GM18511 (cell line): Measurements from ENCODE around the gene AP4B1.
A peak's percentile ranks its signal among the peaks of the same experiment; 100 is the strongest.
"Not testable (repeated sequence)": the region's sequence is repeated elsewhere in the genome, so short reads cannot be mapped to it uniquely, and the experiment has no call there.

Source experiments
- ATAC-seq: cut with Tn5 transposase; IDR thresholded peaks from one replicate; pipeline ENCODE4 v1.9.1; 2021; ENCODE audit warnings: mild to moderate bottlenecking, moderate library complexity; ENCODE audit not compliant: unreplicated experiment

Gene AP4B1

GRCh38 chr1:113904674-113905434, at the start of gene AP4B1, which contains the start of gene DCLRE1B:
Gene AP4B1 (minus strand): TSS chr1:113904799. CDS start chr1:113904717, 82 bp downstream.
Gene DCLRE1B (plus strand): TSS chr1:113905326. CDS start chr1:113905587, 261 bp downstream.
- peak; percentile 92 for ATAC-seq

GRCh38 chr1:113951719-113952118, 47.1 kb upstream of the AP4B1 start:
- ATAC-seq: no peak

- ATAC-seq: no peak
Measured at GRCh38 chr1:113950908-113951307, 46.3 kb upstream of the AP4B1 start.

GRCh38 chr1:113949007-113949406, 44.4 kb upstream of the AP4B1 start:
- ATAC-seq: no peak

DNA sequence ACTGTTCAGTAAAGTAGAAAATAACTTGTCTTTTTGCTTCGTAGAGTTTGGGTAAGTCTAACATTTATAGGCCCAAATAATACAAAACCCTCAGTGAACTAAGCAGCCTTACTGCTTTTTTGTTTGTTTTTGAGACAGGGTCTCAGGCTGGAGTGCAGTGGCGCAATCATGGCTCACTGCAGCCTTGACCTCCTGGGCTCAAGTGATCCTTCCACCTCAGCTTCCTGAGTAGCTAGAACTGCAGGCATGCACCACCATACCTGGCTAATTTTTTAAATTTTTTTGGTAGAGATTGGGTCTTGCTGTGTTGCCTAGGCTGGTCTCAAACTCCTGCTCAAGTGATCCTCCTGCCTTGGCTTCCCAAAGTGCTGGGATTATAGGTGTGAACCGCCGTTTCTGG, 43.6 kb upstream of the AP4B1 start:
- ATAC-seq: not testable (repeated sequence)

- ATAC-seq: no peak
Measured at GRCh38 chr1:113947388-113948107, 42.9 kb upstream of the AP4B1 start.

DNA sequence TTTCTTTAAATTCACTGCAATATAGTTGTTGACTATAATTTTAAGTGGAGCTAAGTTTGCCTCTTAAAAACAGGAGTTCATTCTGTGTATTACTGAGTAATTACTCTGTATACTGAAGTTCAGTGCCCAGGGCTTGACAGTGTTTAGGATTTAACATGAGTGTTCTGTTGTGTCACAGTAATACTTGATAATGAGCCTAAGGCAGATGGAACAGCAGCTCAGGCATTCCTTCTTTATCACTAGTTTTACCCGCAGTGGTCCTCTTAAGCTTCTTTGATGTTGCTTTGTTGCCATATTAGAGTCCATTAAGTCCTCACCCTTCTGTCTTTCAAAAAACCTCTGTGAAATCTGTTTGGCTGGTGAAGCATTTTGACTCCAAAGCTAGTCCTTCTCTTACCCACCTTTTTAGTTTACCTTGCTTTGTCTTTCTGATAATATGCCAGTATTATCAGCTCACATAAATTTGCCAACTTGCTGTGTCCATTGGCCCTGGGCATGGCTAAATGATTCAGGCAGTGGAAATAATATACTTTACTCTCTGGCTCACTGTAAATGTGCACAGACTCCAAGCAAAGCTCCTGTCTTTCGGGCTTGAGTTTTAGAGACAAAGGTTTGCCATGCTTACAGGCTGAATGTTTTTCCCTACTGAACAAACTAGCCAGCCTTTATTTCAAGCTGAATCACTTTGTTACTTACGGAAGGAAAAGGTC, 42.2 kb upstream of the AP4B1 start:
- ATAC-seq: no peak

GRCh38 chr1:113946112-113946511, 41.5 kb upstream of the AP4B1 start:
- no peak for ATAC-seq

DNA sequence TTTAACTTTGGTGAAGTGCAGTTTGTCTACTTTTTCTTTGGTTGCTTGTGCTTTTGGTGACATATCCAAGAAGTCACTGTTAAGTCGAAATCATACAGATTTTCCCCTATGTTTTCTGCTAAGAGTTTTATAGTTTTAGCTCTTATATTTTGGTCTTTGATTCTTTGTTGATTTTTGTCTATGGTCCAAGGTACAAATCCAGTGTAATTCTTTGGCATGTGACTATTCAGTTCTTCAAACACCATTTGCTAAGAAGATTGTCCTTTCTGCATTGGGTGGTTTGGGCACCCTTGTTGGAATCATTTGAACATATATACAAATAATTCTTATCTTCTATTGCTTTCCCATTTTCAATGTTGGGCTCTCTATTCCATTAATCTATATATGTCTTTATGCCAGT, 40.7 kb upstream of the AP4B1 start:
- ATAC-seq: no peak

DNA sequence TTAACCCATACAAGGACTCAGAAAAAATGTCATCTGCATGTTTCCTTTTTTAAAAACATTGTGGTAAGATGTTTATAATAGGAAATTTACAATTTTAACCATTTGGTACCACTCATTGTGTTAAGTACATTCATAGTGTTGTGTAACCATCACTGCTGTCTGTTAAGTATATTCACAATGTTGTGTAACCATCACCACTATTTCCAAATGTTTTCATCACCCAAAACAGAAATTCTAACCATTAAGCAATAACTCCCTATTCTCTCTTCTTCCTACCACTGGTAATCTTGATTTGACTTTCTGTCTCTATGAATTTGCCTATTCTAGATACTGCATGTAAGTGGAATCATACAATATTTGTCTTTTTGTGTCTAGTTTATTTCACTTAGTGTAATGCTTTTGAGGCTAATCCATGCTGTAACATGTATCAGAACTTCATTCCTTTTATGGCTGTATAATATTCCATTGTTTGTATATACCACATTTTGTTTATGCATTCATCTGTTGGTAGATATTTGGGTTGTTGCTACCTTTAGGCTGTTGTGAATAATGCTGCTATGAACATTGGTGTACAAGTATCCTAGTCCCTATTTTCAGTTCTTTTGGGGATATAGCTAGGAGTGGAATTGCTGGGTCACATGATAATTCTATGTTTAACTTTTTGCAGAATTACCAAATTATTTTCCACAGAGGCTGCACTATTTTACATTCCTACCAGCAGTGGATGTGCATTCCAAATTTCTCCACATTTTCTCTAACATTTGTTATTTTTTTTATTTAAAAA, 38.6 kb upstream of the AP4B1 start:
- ATAC-seq: no peak

- no peak for ATAC-seq
Measured at GRCh38 chr1:113942527-113942926, 37.9 kb upstream of the AP4B1 start.

GRCh38 chr1:113941245-113941559, 36.6 kb upstream of the AP4B1 start:
- no peak for ATAC-seq

DNA sequence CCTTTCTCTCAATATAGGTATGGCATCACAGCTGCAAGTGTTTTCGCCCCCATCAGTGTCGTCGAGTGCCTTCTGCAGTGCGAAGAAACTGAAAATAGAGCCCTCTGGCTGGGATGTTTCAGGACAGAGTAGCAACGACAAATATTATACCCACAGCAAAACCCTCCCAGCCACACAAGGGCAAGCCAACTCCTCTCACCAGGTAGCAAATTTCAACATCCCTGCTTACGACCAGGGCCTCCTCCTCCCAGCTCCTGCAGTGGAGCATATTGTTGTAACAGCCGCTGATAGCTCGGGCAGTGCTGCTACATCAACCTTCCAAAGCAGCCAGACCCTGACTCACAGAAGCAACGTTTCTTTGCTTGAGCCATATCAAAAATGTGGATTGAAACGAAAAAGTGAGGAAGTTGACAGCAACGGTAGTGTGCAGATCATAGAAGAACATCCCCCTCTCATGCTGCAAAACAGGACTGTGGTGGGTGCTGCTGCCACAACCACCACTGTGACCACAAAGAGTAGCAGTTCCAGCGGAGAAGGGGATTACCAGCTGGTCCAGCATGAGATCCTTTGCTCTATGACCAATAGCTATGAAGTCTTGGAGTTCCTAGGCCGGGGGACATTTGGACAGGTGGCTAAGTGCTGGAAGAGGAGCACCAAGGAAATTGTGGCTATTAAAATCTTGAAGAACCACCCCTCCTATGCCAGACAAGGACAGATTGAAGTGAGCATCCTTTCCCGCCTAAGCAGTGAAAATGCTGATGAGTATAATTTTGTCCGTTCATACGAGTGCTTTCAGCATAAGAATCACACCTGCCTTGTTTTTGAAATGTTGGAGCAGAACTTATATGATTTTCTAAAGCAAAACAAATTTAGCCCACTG, 36.0 kb upstream of the AP4B1 start:
- peak; percentile 74 for ATAC-seq

DNA sequence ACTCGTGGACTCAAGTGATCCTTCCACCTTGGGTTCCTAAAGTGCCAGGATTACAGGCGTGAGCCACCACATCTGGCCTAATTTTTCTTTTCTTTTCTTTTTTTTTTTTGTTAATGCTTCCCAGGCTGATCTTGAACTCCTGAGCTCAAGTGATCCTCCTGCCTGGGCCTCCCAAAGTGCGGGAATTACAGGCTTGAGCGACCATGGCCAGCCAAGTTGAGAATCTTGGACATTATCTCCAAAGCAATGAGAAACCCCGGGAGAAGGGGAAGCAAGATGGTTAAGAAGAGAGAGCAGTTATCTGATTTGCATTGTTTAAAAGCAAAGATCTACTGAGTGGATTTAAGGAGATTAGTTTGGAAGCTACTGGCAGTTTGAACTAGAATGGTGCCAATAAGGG, 33.6 kb upstream of the AP4B1 start:
- ATAC-seq: no peak

DNA sequence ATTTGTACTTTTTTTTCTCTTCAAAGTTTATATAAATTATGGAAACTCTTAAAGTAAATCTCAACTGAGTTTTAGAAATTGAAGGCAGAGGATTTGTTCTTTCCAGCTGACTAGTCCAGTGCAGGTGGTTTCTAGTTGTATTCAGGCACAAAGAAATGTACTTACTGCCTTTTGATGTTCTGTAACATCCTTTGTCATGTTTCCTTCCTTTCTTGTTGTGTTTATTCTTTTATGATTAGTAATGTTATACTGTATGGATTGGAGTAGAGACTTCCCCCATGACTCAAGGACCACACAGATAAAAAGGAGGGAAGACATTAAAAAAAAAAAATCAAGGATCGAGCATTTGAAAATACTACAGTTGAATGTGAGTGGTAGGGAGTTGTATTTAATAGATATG, 32.5 kb upstream of the AP4B1 start:
- no peak for ATAC-seq

DNA sequence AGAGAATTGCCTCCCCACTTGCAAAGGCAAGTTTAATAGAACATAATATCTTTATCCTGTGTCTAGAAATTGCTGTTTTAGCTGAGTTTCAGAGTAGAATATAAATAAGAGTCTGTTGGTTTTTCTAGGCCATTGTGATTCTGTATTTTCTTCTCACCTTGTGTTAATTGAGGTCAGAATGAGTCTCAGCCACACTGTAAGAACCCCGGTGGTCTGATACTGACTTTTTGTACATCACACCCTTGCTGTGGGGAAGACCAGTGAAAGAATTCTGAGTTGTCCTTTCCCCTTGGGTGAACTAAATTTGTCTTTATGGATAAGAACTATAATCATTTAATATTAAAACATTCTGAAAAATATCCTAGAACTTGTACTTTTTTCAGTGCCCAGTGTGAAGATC, 31.4 kb upstream of the AP4B1 start:
- ATAC-seq: no peak

- no peak for ATAC-seq
Measured at GRCh38 chr1:113935176-113935575, 30.6 kb upstream of the AP4B1 start.

DNA sequence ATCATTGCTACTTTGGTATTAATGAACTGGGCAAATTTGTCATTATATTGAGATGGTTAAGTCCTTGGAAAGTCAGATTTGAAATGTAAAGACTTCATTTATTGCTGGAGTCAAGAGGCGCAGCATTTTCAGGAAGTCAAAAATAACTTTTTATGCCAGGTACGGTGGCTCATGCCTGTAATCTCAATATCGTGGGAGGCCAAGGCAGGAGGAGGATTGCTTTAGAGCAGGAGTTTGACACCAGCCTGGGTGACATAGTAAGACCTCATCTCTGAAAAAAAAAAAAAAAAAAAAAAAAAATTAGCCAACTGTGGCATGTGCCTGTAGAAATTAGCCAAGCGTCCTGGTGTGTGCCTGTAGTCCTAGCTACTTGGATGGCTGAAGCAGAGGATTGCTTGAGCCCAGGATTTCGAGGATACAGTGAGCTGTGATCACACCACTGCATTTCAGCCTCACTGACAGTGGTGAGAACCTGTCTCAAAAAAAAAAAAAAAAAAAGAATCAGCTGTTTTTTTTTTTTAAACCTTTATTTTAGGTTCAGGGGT, 30.0 kb upstream of the AP4B1 start:
- no peak for ATAC-seq

- no peak for ATAC-seq
Measured at GRCh38 chr1:113934006-113934405, 29.4 kb upstream of the AP4B1 start.

DNA sequence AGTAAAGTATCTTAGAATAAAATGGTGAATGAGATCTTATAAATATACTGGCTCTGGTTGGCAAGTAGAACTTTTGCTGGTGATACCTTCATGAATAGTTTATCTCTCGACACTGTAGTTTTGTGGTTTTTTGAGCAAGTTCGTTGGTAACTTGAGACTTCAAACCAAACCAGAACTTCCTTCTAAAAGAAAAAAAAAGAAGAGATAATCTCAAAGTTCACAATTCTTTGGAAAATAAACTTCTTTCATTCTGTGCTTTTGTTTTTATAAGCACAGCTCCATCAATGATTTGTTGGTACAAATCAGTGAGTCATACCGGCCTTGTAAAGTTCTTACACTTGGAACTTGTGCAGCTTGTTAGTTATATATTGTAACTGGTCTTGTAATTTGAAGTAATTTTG, 26.9 kb upstream of the AP4B1 start:
- ATAC-seq: no peak
